Psoas muscle (tissue), 8 donors: ENCODE measurements around the gene TSPAN15. TPM values are rescaled to one million over a fixed set of nuclear protein-coding genes. Genes with fewer than 3 reads are reported as not detected.

ENCODE experiments used
- ATAC-seq, 4 donors: fragments of 200-7000 bp; cut with Tn5 transposase; one replicate each; pipeline ENCODE4 v1.9.1; 2020; ENCODE audit warnings: moderate library complexity in 3 of 4, mild to moderate bottlenecking in 2 of 4
- DNase-seq, 2 donors: peaks; one replicate each; pipeline ENCODE4 v3.0.0-alpha.2; 2020
- H3K27ac ChIP-seq: fragments of 200-600 bp; one replicate; pipeline ENCODE4 v1.8.0; 2022
- H3K27me3 ChIP-seq, 3 donors: fragments of 200-600 bp in 1 of 3; one replicate each; pipeline versions ENCODE4 v1.6.1 to v1.8.0; 2013 to 2022; ENCODE audit warnings: low read length in 2 of 3, mild to moderate bottlenecking in 2 of 3, moderate library complexity in 1 of 3; ENCODE audit not compliant: insufficient read depth in 3 of 3
- H3K36me3 ChIP-seq, 2 donors: fragments of 200-600 bp in 1 of 2; one replicate each; pipeline versions ENCODE4 v1.6.1 to v1.8.0; 2013 to 2022; ENCODE audit warnings: low read depth in 1 of 2, mild to moderate bottlenecking in 1 of 2, moderate library complexity in 1 of 2; ENCODE audit not compliant: insufficient read depth in 1 of 2
- H3K4me1 ChIP-seq: fragments of 200-600 bp; one replicate; pipeline ENCODE4 v1.8.0; 2022
- H3K4me3 ChIP-seq: fragments of 200-600 bp; one replicate; pipeline ENCODE4 v1.8.0; 2022; ENCODE audit warnings: mild to moderate bottlenecking
- H3K9me3 ChIP-seq: fragments of 200-600 bp; one replicate; pipeline ENCODE4 v1.8.0; 2022
- CTCF ChIP-seq: fragments of 200-600 bp; IDR thresholded peaks from one replicate; pipeline ENCODE4 v1.8.0; 2022; ENCODE audit warnings: antibody characterized with exemption
- WGBS, 3 donors: extraction: QIAGEN DNeasy Blood & Tissue Kit; methylation state at CpG; one replicate each; pipeline versions ENCODE4 v1.1.6 to v1.1.7; 2013; 5-methylcytosine and 5-hydroxymethylcytosine counted together
- intact Hi-C, 2 donors: fragments of 100-400 bp; cut with DNase I; formaldehyde crosslinking; loops; one replicate each; pipeline versions ENCODE4 v1.11.0 to v1.14.2; 2022
- polyA plus RNA-seq, 3 donors: library from polyadenylated mRNA; stranded (reverse); fragments of 200-250 nt; gene quantifications; one replicate each; pipeline ENCODE4 v1.2.3, GENCODE V29; 2013
- total RNA-seq, 4 donors: library from RNA; stranded (reverse); fragmentation: NEBNext Ultra II Directional in 2 of 4; extraction: Animal tissue kit (Norgen Biotek cat#: 25700) in 2 of 4; gene quantifications; one replicate each; pipeline versions ENCODE4 v1.2.1 to v1.2.4, GENCODE V29; 2021 to 2023
- donor health status: healthy with polysubstance abuse.
- donor health status: DM: no; HTN: no; CAD: no; lungs with moderate emphysema.
- donor health status: Bipolar disorder and iron deficiency.
- donor health status: healthy.
- donor health status: DM: yes; HTN: yes; CAD: no.
- donor health status: DM: no; HTN: no; CAD: no.
- donor health status: DM: no; HTN: no; CAD: no.
- donor health status: DM: yes; HTN: yes; CAD: no.

TSPAN15 gene
- total and polyA plus RNA-seq, 7 donors, result 6.3 to 35.0 (median 10.7) TPM

DNA sequence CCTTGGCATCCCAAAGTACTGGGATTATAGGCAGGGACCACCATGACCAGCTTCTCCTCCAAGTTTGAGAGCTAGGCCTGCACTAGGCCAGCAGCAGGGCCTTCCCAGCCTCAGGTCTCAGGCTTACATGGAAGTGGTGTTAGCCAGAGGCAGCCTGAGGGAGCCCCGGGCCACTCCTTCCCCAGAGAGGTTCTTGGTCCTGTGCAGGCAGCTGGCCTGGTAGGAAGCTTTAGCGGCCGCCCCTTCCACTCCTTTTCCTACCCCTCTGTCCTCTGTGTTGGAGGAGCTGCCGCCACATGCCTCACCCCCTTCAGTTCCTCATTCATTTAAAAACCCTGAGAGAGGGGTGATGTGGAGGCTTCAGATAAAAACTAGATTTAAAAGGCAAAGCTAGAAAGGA lies 40.3 kb downstream of the TSPAN15 start:
- WGBS, 3 donors, result 71 to 76% (median 73%) methylated on average over 4 of the region's 4 CpGs
- intact Hi-C loops, result no loop called here
- H3K9me3 ChIP-seq, result no peaks in the 10 kb centered on the region
- peaks cover 14% of the 10 kb centered on the region for H3K4me1 ChIP-seq
- no peaks in the 10 kb centered on the region for H3K27me3 ChIP-seq
- H3K27ac ChIP-seq, result no peak overlapping the region
- ATAC-seq (no peak), DNase-seq (no peak)
- H3K4me3 ChIP-seq, result no peak overlapping the region
- H3K36me3 ChIP-seq, result no peaks in the 10 kb centered on the region
- TF ChIP-seq CTCF, result no peak

DNA sequence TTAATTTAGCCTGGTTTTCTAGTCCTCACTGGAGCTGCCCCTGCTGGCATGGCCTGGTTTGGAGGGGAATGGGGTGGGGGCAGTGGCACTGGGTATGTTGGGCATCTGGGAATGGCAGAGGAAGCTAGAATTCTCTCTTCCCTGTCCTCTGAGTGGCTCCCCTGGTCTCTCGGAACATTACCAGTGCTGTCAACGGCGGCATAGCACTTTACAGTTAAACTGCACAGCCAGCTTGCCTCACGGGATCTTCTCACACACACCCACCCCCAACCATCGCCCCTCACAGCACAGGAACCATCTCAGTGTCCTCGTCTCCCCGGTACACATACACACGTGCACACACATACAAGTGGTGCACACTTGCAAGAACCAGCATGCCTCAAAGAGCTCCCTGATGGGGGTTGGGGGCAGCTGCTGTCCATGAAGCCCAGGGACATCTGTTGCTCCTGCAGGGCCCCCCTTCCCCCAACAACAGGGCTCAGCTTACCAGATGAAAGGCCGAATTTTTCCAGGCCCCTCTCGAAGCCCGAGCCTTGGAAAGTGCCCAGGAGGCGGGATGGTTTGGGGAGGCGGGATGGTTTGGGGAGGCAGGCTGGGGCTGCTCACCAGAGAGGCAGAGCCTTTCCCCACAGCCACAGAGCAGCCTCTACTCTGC lies 41.0 kb downstream of the TSPAN15 start:
- Histone ChIP-seq H3K27ac (peak overlapping the region; percentile 50), H3K4me1 (peaks cover 13% of the 10 kb centered on the region), H3K27me3 (no peaks in the 10 kb centered on the region), H3K9me3 (no peaks in the 10 kb centered on the region), H3K4me3 (no peak overlapping the region), H3K36me3 (no peaks in the 10 kb centered on the region)
- 53 to 64% (median 62%) methylated on average over 13 of the region's 13 CpGs for WGBS, 3 donors
- no peak for ATAC-seq
- TF ChIP-seq CTCF, result no peak
- DNase-seq, result no peak
- intact Hi-C loops, result no loop called here

GRCh38 chr10:69492746-69493462 lies 41.6 kb downstream of the TSPAN15 start:
- ATAC-seq, result no peak
- 32 to 54% (median 43%) methylated on average over 12 of the region's 12 CpGs for WGBS, 3 donors

DNA sequence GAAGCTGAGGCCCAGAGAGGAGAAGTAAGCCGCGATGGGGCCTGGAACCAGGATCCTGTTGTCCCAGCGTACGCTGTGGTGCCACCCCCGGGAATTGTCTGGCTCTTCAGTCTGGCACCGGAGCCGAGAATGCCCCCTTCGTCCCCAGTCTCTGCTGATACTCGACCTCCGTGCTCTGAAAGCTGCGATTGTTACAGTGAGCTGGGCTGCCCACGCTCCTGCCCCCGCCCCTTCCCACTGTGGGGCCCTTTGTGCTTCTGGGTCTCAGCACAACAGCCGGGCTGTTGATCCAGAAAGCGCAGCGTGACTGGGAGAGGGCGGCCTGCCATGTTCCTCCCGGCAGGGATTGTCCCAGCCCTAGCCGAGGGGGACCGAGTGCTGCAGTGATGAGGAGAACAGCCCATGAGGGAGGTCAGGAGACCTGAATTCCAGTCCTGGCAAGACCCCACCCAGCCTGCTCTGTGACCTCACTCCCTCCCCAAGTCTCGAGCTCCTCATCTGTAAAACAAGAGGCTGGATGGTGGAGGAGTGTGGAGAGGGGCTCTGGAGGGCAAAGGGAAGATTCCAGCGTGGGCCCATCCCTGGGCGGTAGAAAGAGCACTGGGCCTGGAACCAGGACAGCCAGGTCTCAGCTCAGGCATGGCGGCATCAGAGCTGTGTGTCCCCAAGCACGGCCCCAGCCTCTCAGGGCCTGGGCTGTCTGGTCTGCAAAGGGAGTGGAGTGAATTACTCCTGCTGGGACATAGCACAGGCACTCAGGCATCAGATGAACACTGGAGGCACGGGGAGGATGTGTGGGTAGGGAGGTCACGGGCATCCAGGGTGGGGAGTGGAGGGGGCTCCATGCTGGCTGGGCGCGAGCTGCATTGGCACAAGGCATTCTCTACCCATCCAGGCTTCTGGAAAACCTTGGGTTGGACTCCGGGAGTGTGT lies 43.6 kb downstream of the TSPAN15 start:
- intact Hi-C loops, result loop anchor here in 1 of 2 donors (5.0 kb wide), 2 partner anchors 38 to 58 kb away; no protein-coding TSS in a partner anchor

More at GRCh38 chr10:69492746-69493462, 41.6 kb downstream of the TSPAN15 start:
- Histone ChIP-seq H3K27ac (peak overlapping the region; percentile 50), H3K27me3 (no peaks in the 10 kb centered on the region), H3K4me3 (no peak overlapping the region), H3K9me3 (no peaks in the 10 kb centered on the region), H3K36me3 (no peaks in the 10 kb centered on the region), H3K4me1 (peaks cover 19% of the 10 kb centered on the region)
- TF ChIP-seq CTCF, result no peak
- DNase-seq, result no peak
- intact Hi-C loops, result no loop called here

More for the DNA sequence above, 43.6 kb downstream of the TSPAN15 start:
- Histone ChIP-seq H3K4me1 (peaks cover 39% of the 10 kb centered on the region), H3K9me3 (no peaks in the 10 kb centered on the region), H3K27me3 (no peaks in the 10 kb centered on the region), H3K4me3 (no peak overlapping the region), H3K27ac (peak overlapping the region; percentile 90), H3K36me3 (no peaks in the 10 kb centered on the region)
- 60 to 79% (median 72%) methylated on average over 30 of the region's 30 CpGs for WGBS, 3 donors
- ATAC-seq, result no peak
- no peak for TF ChIP-seq CTCF
- DNase-seq, result no peak
